Natural killer cell treated with Interleukin-12 subunit alpha and Interleukin-12 subunit beta and Interleukin-15 and Interleukin-18, amount 100 ng/mL, for 72 hours (primary cell): Measurements from ENCODE around the gene NPTX1. TPM values are rescaled to one million over a fixed set of nuclear protein-coding genes. Genes with fewer than 3 reads are reported as not detected.

Source experiments
- ATAC-seq, 2 donors: fragments of 150-1000 bp; cut with Tn5 transposase in 1 of 2; sonication (Bioruptor Pico), chemical (Tn5 transposase) in 1 of 2; 2 replicates each; pipeline ENCODE4 v1.10.0; 2021
- DNase-seq: peaks from one replicate; pipeline ENCODE4 v3.0.0; 2022; ENCODE audit warnings: low spot score
- H3K27ac Mint-ChIP-seq, 2 donors: 1 replicate in 1 of 2; 2 replicates in 1 of 2; pipeline ENCODE4 v1.8.0; 2022; ENCODE audit warnings: mixed read lengths in 2 of 2, mild to moderate bottlenecking in 1 of 2, moderate library complexity in 1 of 2
- H3K27me3 Mint-ChIP-seq, 2 donors: 1 replicate in 1 of 2; 2 replicates in 1 of 2; pipeline ENCODE4 v1.8.0; 2022; ENCODE audit warnings: mixed read lengths in 2 of 2
- H3K36me3 Mint-ChIP-seq: one replicate; pipeline ENCODE4 v1.8.0; 2022; ENCODE audit warnings: mixed read lengths
- H3K4me1 Mint-ChIP-seq, 2 donors: 1 replicate in 1 of 2; 2 replicates in 1 of 2; pipeline ENCODE4 v1.8.0; 2022; ENCODE audit warnings: low read depth in 2 of 2, mixed read lengths in 2 of 2, mild to moderate bottlenecking in 1 of 2
- H3K4me3 Mint-ChIP-seq: one replicate; pipeline ENCODE4 v1.8.0; 2022; ENCODE audit warnings: mixed read lengths
- H3K9me3 Mint-ChIP-seq: 2 replicates; pipeline ENCODE4 v1.8.0; 2022; ENCODE audit warnings: mixed read lengths
- total RNA-seq, 2 donors: library from RNA; stranded (reverse); gene quantifications; one replicate each; pipeline ENCODE4 v1.2.3, GENCODE V29; 2022

NPTX1 gene
- total RNA-seq, 2 donors from 2014 or later: 0.38 to 0.92 TPM

DNA sequence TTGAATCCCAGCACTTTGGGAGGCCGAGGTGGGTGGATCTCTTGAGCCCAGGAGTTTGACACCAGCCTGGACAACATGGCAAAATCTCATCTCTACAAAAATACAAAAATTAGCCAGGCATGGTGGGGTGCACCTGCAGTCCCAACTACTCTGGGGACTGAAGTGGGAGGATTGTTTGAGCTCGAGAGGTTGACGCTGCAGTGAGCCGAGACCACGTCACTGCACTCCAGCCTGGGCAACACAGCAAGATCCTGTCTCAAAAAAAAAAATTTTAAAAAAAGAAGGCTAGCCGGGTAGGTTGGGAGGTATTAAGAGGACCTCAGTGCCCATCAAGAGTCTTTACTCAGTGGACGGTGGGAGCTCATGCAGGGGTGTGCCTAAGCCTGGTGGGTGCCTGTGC is 3.8 kb upstream of the NPTX1 start:
- Mint-ChIP-seq H3K36me3 (no peaks in the 10 kb centered on the region), H3K4me1 (peaks cover 0 to 6% of the 10 kb centered on the region in 2 donors), H3K4me3 (no peak overlapping the region), H3K27me3 (peaks cover 25 to 28% of the 10 kb centered on the region in 2 donors), H3K27ac (no peak overlapping the region), H3K9me3 (no peaks in the 10 kb centered on the region)
- DNase-seq (no peak), ATAC-seq (no peak)

DNA sequence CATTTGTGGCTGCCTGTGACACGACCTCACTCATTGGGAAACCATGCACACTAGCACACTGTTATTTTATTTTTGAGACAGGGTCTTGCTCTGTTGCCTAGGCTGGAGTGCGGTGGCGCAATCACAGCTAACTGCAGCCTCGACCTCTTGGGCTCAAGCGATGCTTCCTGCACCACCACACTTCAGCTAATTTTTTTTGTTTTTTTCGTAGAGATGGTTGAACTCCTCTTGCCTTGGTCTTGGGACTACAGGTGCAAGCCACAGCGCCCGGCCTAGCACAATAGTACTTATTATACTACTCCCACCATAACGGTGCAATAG is 2.8 kb upstream of the NPTX1 start:
- ATAC-seq: no peak
- no peak overlapping the region for H3K4me3 Mint-ChIP-seq
- peaks cover 6 to 12% of the 10 kb centered on the region in 2 donors for H3K4me1 Mint-ChIP-seq
- no peaks in the 10 kb centered on the region for H3K36me3 Mint-ChIP-seq
- no peak overlapping the region for H3K27ac Mint-ChIP-seq
- no peak for DNase-seq
- peaks cover 32 to 34% of the 10 kb centered on the region in 2 donors for H3K27me3 Mint-ChIP-seq
- H3K9me3 Mint-ChIP-seq: no peaks in the 10 kb centered on the region

DNA sequence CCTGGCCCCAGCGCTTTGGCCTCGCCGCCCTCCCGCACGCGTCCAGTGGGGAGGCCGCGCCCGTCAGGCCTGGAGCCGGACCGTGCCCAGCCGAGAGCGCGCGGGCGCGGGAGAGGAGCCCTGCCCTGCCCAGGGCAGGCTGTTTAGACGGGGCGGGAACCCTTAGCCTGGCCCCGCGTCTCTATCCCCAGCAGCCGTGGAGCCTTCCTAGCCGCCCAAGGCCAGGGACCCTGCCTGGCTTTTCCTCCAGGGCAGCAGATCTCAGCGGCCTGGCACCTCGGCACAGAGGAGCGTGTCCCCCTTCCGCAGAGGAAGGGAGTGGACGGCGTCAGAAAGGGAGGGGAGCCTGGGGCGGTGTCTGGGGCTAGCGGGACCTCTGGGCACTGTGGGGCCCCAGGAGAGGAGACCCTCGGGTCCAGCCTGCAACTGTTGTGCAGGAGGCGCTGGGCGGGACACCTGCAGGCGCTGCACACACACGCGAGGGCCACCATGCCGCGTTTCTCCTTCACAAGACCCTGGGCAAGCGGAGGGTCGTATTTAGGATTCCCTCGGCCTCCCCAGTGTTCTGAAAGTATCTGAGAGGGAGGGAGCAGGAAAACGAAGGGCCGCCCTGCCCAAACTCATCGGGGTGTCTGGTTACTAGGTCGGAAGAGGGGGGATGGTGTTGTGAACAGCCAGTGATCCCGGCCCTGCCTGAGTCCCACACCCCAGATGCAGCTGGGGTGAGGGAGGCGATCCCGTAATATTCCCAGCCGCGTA is 2.3 kb upstream of the NPTX1 start:
- H3K27me3 Mint-ChIP-seq: peaks cover 32 to 34% of the 10 kb centered on the region in 2 donors
- DNase-seq: no peak
- no peak overlapping the region for H3K27ac Mint-ChIP-seq
- no peaks in the 10 kb centered on the region for H3K9me3 Mint-ChIP-seq
- H3K36me3 Mint-ChIP-seq: no peaks in the 10 kb centered on the region
- no peak for ATAC-seq
- no peak overlapping the region for H3K4me3 Mint-ChIP-seq
- peaks cover 6 to 12% of the 10 kb centered on the region in 2 donors for H3K4me1 Mint-ChIP-seq

DNA sequence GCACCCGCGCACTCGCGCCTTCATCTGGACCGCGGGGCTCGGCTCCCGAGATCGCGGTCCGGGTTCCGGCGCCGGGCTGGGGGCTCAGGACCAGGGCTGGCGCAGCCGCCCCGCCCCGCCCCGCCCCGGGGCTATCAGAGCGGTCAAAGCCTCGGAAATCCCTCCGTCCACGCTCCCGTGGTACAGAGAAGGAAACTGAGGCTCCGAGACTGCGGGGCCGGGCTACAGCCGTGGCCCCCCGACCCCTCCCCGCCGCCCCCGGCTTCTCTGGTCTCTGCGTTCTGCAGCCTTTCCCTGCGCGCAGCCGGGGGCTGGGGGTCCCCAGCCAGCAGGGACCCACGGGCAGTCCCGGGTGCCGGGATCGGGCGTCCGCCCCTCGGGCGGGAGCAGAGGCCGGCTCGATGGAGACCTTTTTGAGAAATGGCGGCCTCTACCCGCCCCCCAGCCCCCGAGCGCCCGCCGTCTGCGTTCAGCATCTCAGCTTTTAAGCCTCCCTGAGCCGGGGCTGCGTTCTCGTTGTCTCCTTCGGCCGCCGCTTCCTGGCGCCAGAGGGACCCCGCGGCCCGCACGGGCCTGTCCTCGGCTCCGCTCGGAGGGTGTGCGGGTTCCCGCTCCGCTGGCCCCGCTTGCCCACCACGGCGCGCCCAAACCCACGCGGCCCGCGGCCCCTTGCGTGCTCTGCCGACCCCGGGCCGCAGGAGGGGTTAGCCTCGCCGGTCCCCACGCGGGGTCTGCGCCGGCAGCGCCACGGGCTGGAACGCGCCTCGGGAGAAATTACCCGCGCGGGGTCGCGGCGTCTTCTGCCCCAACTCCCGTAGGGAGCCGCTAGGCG is 1.5 kb upstream of the NPTX1 start:
- no peak overlapping the region for H3K4me3 Mint-ChIP-seq
- no peaks in the 10 kb centered on the region for H3K36me3 Mint-ChIP-seq
- no peak overlapping the region for H3K27ac Mint-ChIP-seq
- peaks cover 31 to 34% of the 10 kb centered on the region in 2 donors for H3K27me3 Mint-ChIP-seq
- H3K9me3 Mint-ChIP-seq: no peaks in the 10 kb centered on the region
- ATAC-seq: no peak
- H3K4me1 Mint-ChIP-seq: peaks cover 6 to 17% of the 10 kb centered on the region in 2 donors
- DNase-seq: no peak

DNA sequence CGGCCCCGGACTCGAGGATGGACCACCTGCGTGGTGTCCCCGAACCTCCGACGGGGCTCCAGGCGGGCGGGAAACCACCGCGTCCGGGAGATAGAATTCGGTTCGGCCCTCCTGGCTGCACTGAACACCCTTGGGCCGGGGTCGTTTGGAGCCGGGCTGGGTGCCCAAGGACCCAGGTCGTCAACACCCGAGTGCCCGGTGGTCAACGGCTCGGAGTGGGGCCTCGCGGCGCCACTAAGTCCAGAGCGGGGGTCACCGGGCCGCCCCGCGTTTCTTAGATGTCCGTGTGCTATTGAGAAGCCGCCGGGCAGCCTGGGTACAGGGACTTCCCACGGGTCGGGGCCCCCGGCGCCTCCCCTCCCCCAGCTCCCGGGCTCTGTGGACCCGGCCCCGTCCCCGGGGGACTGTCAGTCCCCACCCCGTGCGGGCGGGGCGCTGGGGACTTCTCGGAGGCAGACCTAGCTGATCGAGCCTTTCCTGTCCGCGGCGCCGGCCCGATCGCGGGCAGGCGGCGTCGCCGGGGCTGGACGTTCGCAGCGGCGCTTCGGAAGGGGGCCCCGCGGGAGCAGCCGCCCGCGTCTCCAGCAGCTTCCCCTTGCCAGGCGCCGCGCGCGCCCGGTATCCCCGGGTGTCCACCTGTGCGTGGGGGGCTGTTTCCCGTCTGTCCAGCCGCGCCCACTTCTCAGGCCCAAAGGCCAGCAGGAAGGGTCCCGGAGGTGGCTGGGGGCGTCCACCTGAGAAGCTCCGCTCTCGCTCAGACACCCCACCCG is 655 bp upstream of the NPTX1 start:
- Mint-ChIP-seq H3K36me3 (no peaks in the 10 kb centered on the region), H3K4me3 (no peak overlapping the region), H3K4me1 (peaks cover 10 to 22% of the 10 kb centered on the region in 2 donors), H3K27ac (no peak overlapping the region), H3K9me3 (no peaks in the 10 kb centered on the region), H3K27me3 (peaks cover 23 to 26% of the 10 kb centered on the region in 2 donors)
- DNase-seq (no peak), ATAC-seq (no peak)

DNA sequence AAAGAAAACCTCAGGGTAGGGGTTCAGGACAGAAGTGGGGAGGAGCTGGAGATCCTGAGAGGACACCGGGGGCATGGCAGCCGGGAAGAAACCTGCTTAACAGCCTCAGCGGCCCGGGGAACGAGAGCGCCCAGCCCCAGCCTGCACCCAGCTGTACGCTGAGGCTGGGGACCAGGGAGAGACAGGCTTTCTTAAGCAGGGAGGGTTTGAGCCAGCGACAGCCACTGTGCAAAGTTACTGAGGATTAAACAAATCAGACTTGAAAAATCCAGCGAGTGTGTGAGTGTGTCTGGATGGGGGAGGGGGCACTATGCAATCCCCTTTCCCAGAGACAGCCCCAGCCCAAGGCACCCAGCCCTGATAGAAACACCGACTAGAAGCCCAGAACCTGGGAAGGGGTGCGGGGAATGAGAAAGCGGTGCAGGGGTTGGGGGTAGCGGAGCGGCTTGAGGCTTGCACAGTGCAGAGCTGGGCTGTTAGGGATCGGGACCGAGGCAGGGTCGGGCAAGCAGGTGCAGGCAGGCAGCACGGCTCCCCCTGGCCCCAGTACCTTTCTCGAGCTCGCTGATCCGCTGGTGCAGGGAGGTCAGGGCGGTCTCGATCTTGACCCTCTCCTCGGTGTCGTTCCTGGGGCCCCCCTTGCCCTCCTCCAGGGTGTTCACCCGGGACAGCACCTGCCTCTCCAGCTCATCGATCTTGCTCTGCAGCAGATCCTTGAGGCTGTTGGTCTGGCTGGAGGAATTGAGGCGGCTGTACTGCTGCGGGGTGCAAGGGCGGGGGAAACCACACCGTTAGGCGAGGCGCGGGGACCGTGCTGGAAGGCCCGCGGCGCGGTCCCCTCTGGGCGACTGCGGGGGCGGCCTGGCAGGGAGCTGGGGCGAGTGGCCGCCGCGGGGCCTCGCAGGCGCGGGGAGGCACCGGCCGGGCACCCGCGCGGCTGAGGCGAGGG is 1.2 kb downstream of the NPTX1 start:
- no peak overlapping the region for H3K27ac Mint-ChIP-seq
- peaks cover 20 to 35% of the 10 kb centered on the region in 2 donors for H3K4me1 Mint-ChIP-seq
- no peaks in the 10 kb centered on the region for H3K9me3 Mint-ChIP-seq
- DNase-seq: no peak
- peak in 1 of 2 donors; percentile 12 for ATAC-seq
- H3K4me3 Mint-ChIP-seq: peak overlapping the region; percentile 63
- no peaks in the 10 kb centered on the region for H3K36me3 Mint-ChIP-seq
- peaks cover 19 to 26% of the 10 kb centered on the region in 2 donors for H3K27me3 Mint-ChIP-seq

DNA sequence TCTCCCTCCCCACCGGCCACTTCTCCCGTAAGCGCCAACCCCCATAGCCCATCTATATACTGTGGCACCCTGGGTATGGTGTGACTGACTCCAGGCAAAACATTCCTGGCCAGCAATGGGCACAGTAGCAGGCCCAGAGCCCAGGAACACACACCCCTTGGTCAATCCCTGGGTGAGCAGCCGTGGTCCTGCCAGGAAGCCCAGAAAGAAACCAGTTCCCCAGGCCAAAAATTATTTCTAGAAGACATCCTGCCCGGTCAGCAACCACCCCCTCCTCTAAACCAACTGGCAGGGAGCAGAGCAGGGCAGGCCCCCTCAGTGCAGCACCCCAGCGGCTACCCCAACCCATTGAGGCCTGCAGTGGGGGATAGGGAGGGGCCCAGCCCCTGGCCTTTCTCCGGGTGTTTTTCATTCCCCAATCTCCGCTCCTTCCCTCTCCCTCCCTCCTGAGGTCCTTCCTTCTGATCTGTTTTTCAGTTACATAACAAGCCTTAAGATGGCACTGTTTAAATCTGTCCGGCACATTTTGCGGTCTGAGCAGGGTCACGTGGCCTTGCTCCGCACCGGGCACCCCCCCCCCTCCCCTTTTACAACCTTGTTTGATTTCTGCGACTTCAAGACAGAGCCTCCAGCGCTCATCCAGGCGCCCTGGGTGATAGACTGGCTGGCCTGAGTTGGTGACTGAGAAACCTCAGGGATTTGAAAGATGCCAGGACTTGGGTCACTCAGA is 2.0 kb downstream of the NPTX1 start:
- Mint-ChIP-seq H3K27ac (no peak overlapping the region), H3K9me3 (no peaks in the 10 kb centered on the region), H3K4me3 (peak overlapping the region; percentile 63), H3K4me1 (peaks cover 20 to 36% of the 10 kb centered on the region in 2 donors), H3K36me3 (no peaks in the 10 kb centered on the region), H3K27me3 (peaks cover 14 to 18% of the 10 kb centered on the region in 2 donors)
- ATAC-seq (no peak), DNase-seq (no peak)

DNA sequence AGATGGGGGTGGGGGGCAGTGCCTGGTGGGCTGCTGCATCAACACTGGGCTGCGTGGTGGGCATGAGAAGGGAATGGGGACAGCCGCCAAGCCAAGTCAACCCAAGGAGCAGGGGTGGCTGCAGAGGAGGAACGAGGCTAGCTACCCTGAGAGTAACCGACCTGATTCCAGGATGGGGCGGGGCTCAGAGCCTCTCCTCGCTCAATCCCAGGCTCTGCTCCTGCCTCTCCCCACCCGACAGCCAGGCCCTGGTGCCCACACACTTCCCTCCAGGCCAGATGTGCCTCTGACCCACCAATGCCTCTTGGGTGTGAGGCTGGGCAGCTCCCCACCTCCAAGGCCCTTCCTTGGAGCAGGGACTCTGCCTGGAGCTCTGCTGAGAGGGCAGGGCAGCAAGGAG is 2.7 kb downstream of the NPTX1 start:
- ATAC-seq (no peak), DNase-seq (no peak)
- Mint-ChIP-seq H3K4me3 (no peak overlapping the region), H3K27me3 (peaks cover 11 to 16% of the 10 kb centered on the region in 2 donors), H3K36me3 (no peaks in the 10 kb centered on the region), H3K9me3 (no peaks in the 10 kb centered on the region), H3K4me1 (peaks cover 20 to 37% of the 10 kb centered on the region in 2 donors), H3K27ac (no peak overlapping the region)

DNA sequence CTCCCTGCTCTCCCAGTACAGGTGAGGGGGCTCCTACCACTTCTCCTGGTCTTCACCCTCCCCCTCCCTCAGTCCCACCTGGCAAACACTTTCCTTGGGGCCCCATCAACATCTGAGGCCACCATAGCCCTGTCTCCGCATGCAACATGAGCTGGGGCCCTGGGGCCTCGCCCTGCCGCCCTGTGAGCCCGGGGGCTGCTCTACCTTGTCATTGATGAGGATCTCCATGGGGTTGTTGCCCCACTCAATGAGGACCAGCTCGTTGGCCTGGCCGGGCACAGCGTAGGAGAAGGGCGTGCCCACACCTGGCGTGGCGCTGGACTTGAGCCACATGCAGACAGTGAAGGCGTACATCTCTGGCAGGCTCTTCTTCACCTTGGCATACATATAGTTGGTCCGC is 3.4 kb downstream of the NPTX1 start:
- Mint-ChIP-seq H3K36me3 (no peaks in the 10 kb centered on the region), H3K27me3 (peaks cover 13 to 23% of the 10 kb centered on the region in 2 donors), H3K27ac (no peak overlapping the region), H3K4me3 (no peak overlapping the region), H3K4me1 (peaks cover 20 to 37% of the 10 kb centered on the region in 2 donors), H3K9me3 (no peaks in the 10 kb centered on the region)
- ATAC-seq (no peak), DNase-seq (no peak)

DNA sequence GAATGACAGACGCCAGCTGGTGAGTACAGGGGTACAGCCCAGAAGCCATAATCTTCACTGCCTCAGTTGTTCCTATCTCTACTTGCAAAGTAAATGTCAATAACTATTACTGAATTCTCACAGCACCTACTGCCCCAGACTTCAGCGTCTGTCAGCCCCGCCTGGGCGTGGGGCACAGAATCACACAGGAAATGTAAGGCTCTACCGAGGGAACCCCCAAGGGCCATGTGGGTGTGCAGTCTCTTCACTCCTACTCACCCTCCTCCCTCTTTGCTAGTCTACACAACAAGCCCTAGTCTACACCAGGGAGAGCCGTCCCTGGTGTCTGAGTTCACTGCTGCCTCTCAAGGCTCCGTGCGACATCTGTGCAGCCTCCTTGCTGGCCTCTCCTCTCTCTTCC is 4.5 kb downstream of the NPTX1 start:
- Mint-ChIP-seq H3K36me3 (no peaks in the 10 kb centered on the region), H3K27ac (peak overlapping the region in 1 of 2 donors; percentile 68), H3K4me1 (peaks cover 20 to 40% of the 10 kb centered on the region in 2 donors), H3K27me3 (peaks cover 16 to 32% of the 10 kb centered on the region in 2 donors), H3K4me3 (peak overlapping the region; percentile 58), H3K9me3 (no peaks in the 10 kb centered on the region)
- DNase-seq (peak; percentile 82), ATAC-seq (peak; percentile 76 to 85)

DNA sequence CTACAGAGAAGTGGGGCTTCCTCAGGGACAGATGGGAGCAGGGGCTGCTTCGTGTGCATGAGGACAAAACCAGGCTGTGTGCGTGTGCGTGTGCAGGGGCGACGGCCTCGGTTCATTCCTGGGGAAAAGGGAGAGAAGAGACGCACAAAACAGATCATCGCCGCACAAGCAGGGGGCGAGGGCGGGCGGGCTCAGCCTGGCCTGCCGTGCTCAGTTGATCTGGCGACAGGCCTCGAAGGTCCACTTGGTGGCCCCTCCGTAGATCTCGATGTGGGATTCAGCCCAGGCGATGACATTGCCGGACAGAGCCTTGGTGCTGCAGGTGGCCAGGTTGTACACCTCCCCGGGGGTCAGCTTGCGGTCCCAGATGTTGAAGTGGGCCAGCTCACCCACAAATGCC is 5.8 kb downstream of the NPTX1 start:
- ATAC-seq (no peak), DNase-seq (no peak)
- H3K9me3 Mint-ChIP-seq: no peaks in the 10 kb centered on the region
- no peaks in the 10 kb centered on the region for H3K36me3 Mint-ChIP-seq
- no peak overlapping the region for H3K4me3 Mint-ChIP-seq
- H3K27me3 Mint-ChIP-seq: peaks cover 16 to 32% of the 10 kb centered on the region in 2 donors
- peaks cover 20 to 40% of the 10 kb centered on the region in 2 donors for H3K4me1 Mint-ChIP-seq
- no peak overlapping the region for H3K27ac Mint-ChIP-seq

DNA sequence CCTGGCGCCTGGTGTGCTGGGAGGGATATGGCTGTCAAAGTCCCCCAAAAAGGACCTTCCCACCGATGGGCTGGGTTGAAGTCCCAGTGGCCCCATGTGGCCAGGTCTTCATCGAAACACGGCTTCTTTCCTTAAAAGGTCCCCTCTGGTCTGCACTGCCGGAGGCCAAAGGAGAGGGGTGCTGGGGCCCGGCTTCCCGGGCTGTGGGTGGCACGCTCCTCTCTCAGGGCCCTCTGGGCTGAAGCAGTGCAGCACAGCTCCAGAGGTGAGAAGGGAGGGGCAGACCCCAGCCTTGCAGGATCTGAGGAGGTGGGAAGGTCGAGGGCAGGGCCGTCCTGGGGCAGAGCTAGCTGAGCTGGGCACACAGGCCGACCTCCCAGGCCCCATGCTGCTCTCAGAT is 6.7 kb downstream of the NPTX1 start:
- Mint-ChIP-seq H3K9me3 (no peaks in the 10 kb centered on the region), H3K4me1 (peaks cover 16 to 31% of the 10 kb centered on the region in 2 donors), H3K27me3 (peaks cover 14 to 23% of the 10 kb centered on the region in 2 donors), H3K36me3 (no peaks in the 10 kb centered on the region), H3K27ac (no peak overlapping the region), H3K4me3 (no peak overlapping the region)
- no peak for ATAC-seq
- no peak for DNase-seq
